ENCODE results near the gene POLR2L. TPM values are rescaled to one million over a fixed set of nuclear protein-coding genes. Genes with fewer than 3 reads are reported as not detected.

The POLR2L gene
- total RNA-seq, 4 donors from 2014 or later = 71.4 to 189 (median 92.3) TPM

- Histone ChIP-seq H3K9me3 (no peaks in the 10 kb centered on the region), H3K27ac (replicated peaks in 1 of 4) (peak within 1 kb of the TSS; percentile 84 to 93 (median 90)), H3K4me3 (peak within 1 kb of the TSS; percentile 59 to 93 (median 84)), H3K4me1 (peaks cover 32 to 50% (median 37%) of the 10 kb centered on the region in 4 donors), H3K36me3 (peaks cover 14 to 49% (median 45%) of the 10 kb centered on the region in 4 donors), H3K27me3 (no peaks in the 10 kb centered on the region)
- intact Hi-C loops (cut with DNase I) = no loop called here
- no peak for DNase-seq (ENCODE audit: extremely low spot score)
- TF ChIP-seq CTCF (IDR thresholded peaks at IDR 0.05) = peak; percentile 87 to 96 (median 90)
- no peak for TF ChIP-seq POLR2A (IDR thresholded peaks at IDR 0.05; ENCODE audit: low read depth)
- WGBS = 20% methylated on average over 9 of the region's 69 CpGs
Measured at GRCh38 chr11:798093-798713, 44.1 kb downstream of the POLR2L start, which contains the start of gene SLC25A22. Gene SLC25A22, minus strand, starts transcription at chr11:798281. Its CDS starts 3,275 bp downstream, at chr11:795006.

- 0% methylated on average over 10 of the region's 57 CpGs for WGBS
- Histone ChIP-seq H3K27me3 (no peaks in the 10 kb centered on the region), H3K9me3 (no peaks in the 10 kb centered on the region), H3K36me3 (peaks cover 7 to 50% (median 44%) of the 10 kb centered on the region in 4 donors), H3K4me3 (peak overlapping the region; percentile 59 to 93 (median 84)), H3K4me1 (peaks cover 32 to 49% (median 37%) of the 10 kb centered on the region in 4 donors), H3K27ac (replicated peaks in 1 of 4) (peak overlapping the region; percentile 84 to 93 (median 90))
- DNase-seq (ENCODE audit: extremely low spot score) = peak; percentile 94
- TF ChIP-seq EP300 (IDR thresholded peaks at IDR 0.05) (no peak), POLR2AphosphoS5 (IDR thresholded peaks at IDR 0.05) (peak; percentile 23 to 26)
- intact Hi-C loops (cut with DNase I) = no loop called here
Measured at GRCh38 chr11:797296-798092, 44.8 kb downstream of the POLR2L start.

- no peaks in the 10 kb centered on the region for H3K9me3 ChIP-seq
- TF ChIP-seq CTCF (IDR thresholded peaks at IDR 0.05) (no peak), POLR2AphosphoS5 (IDR thresholded peaks at IDR 0.05) (no peak), POLR2A (IDR thresholded peaks at IDR 0.05; ENCODE audit: low read depth) (no peak), EP300 (IDR thresholded peaks at IDR 0.05) (no peak)
- peaks cover 6 to 50% (median 45%) of the 10 kb centered on the region in 4 donors for H3K36me3 ChIP-seq
- H3K27ac ChIP-seq (replicated peaks in 1 of 4) = peak overlapping the region; percentile 84 to 93 (median 90)
- no peak for DNase-seq (ENCODE audit: extremely low spot score)
- intact Hi-C loops (cut with DNase I) = no loop called here
- H3K4me1 ChIP-seq = peaks cover 32 to 49% (median 37%) of the 10 kb centered on the region in 4 donors
- WGBS = 19% methylated on average over 9 of the region's 18 CpGs
- peaks cover 0 to 2% (median 0%) of the 10 kb centered on the region in 4 donors for H3K27me3 ChIP-seq
- peak overlapping the region; percentile 59 to 93 (median 84) for H3K4me3 ChIP-seq
Measured at GRCh38 chr11:796565-797295, 45.6 kb downstream of the POLR2L start.

- intact Hi-C loops (cut with DNase I) = no loop called here
- 19% methylated on average over 4 of the region's 26 CpGs for WGBS
- peak overlapping the region; percentile 59 to 93 (median 84) for H3K4me3 ChIP-seq
- peak overlapping the region; percentile 84 to 93 (median 90) for H3K27ac ChIP-seq (replicated peaks in 1 of 4)
- H3K36me3 ChIP-seq = peaks cover 6 to 49% (median 43%) of the 10 kb centered on the region in 4 donors
- H3K4me1 ChIP-seq = peaks cover 32 to 49% (median 37%) of the 10 kb centered on the region in 4 donors
- DNase-seq (ENCODE audit: extremely low spot score) = peak; percentile 95
- no peaks in the 10 kb centered on the region for H3K9me3 ChIP-seq
- TF ChIP-seq POLR2AphosphoS5 (IDR thresholded peaks at IDR 0.05) (peak; percentile 30 to 73), CTCF (IDR thresholded peaks at IDR 0.05) (no peak), EP300 (IDR thresholded peaks at IDR 0.05) (no peak), POLR2A (IDR thresholded peaks at IDR 0.05; ENCODE audit: low read depth) (no peak)
- peaks cover 0 to 8% (median 0%) of the 10 kb centered on the region in 4 donors for H3K27me3 ChIP-seq
Measured at GRCh38 chr11:795634-796564, 46.4 kb downstream of the POLR2L start.
